Spleen (tissue), 11 donors: ENCODE data around the gene SYNM. TPM values are rescaled to one million over a fixed set of nuclear protein-coding genes. Genes with fewer than 3 reads are reported as not detected.

ENCODE experiments used
- DNase-seq: peaks from one replicate; pipeline ENCODE4 v3.0.0-alpha.2; 2020
- H3K27ac ChIP-seq, 8 donors: fragments of 200-600 bp; sonication (generic) in 7 of 8; 1 replicate in 4 of 8; 2 replicates in 4 of 8; pipeline versions ENCODE4 v1.5.0 to v1.8.0; 2016 to 2021; ENCODE audit warnings: inconsistent platforms in 4 of 8, mild to moderate bottlenecking in 4 of 8, moderate library complexity in 1 of 8
- H3K27me3 ChIP-seq, 7 donors: fragments of 200-600 bp; sonication (generic) in 6 of 7; replicated peaks in 1 of 7; 1 replicate in 4 of 7; 2 replicates in 3 of 7; pipeline versions ENCODE4 v1.5.0 to v1.8.0; 2016 to 2021; ENCODE audit warnings: inconsistent platforms in 3 of 7, mild to moderate bottlenecking in 1 of 7
- H3K36me3 ChIP-seq, 6 donors: fragments of 200-600 bp; sonication (generic) in 5 of 6; 1 replicate in 4 of 6; 2 replicates in 2 of 6; pipeline versions ENCODE4 v1.5.0 to v1.8.0; 2016 to 2021; ENCODE audit warnings: inconsistent platforms in 2 of 6
- H3K4me1 ChIP-seq, 6 donors: fragments of 200-600 bp; sonication (generic) in 5 of 6; 1 replicate in 3 of 6; 2 replicates in 3 of 6; pipeline versions ENCODE4 v1.5.0 to v1.8.0; 2016 to 2021; ENCODE audit warnings: inconsistent platforms in 3 of 6
- H3K4me3 ChIP-seq, 8 donors: fragments of 200-600 bp; sonication (generic) in 7 of 8; 1 replicate in 4 of 8; 2 replicates in 4 of 8; pipeline versions ENCODE4 v1.5.0 to v1.8.0; 2016 to 2021; ENCODE audit warnings: inconsistent platforms in 4 of 8, mild to moderate bottlenecking in 4 of 8, moderate library complexity in 2 of 8
- H3K9me3 ChIP-seq, 8 donors: fragments of 200-600 bp; sonication (generic) in 7 of 8; 1 replicate in 4 of 8; 2 replicates in 4 of 8; pipeline versions ENCODE4 v1.5.0 to v1.8.0; 2016 to 2021; ENCODE audit warnings: inconsistent platforms in 4 of 8
- CTCF ChIP-seq, 11 experiments: fragments of 200-600 bp in 7 of 11; fragments of 450-650 bp in 4 of 11; sonication (generic) in 4 of 11; IDR thresholded peaks in 8 of 11; conservative IDR thresholded peaks in 3 of 11; 1 replicate in 7 of 11; 2 replicates in 4 of 11; pipeline versions ENCODE4 v1.4.0 to v1.8.0; 2016 to 2021; ENCODE audit warnings: antibody characterized with exemption in 11 of 11, inconsistent platforms in 4 of 11, mild to moderate bottlenecking in 1 of 11
- POLR2A ChIP-seq, 3 donors: fragments of 450-650 bp; IDR thresholded peaks; one replicate each; pipeline ENCODE4 v1.5.1; 2017; ENCODE audit warnings: antibody characterized with exemption in 3 of 3, mild to moderate bottlenecking in 1 of 3
- POLR2AphosphoS5 ChIP-seq, 3 donors: sonication (generic); formaldehyde crosslinking; IDR thresholded peaks; one replicate each; pipeline ENCODE4 v1.5.1; 2017; ENCODE audit warnings: antibody characterized with exemption in 3 of 3
- WGBS, 5 donors: extraction: QIAGEN DNeasy Blood & Tissue Kit in 3 of 5; methylation state at CpG; one replicate each; pipeline versions ENCODE4 v1.1.5 to v1.1.7; 2013 to 2018; 5-methylcytosine and 5-hydroxymethylcytosine counted together
- intact Hi-C: fragments of 100-400 bp; cut with DNase I; formaldehyde crosslinking; loops from one replicate; pipeline ENCODE4 v1.15.0; 2023; ENCODE audit warnings: low total_unique reads
- polyA plus RNA-seq, 3 donors: library from polyadenylated mRNA; stranded (reverse); fragments of 200-250 nt; gene quantifications; one replicate each; pipeline ENCODE4 v1.2.1, GENCODE V29; 2013
- total RNA-seq, 7 donors: library from RNA; depleted of rRNA in 3 of 7; stranded (reverse); fragments of >200 nt in 3 of 7; fragmentation: NEBNext Ultra II Directional in 4 of 7; extraction: Animal tissue kit (Norgen Biotek cat#: 25700) in 4 of 7; gene quantifications; one replicate each; pipeline versions ENCODE4 v1.1.0 to v1.2.1, GENCODE V29; 2016 to 2021
- donor health status: healthy with polysubstance abuse.
- donor health status: DM: no; HTN: no; CAD: no; lungs with moderate emphysema.
- donor health status: DM: no; HTN: no; CAD: no.
- donor health status: Bipolar disorder and iron deficiency.
- donor health status: healthy.
- donor health status: DM: no; HTN: no; CAD: no.
- donor health status: DM: yes; HTN: yes; CAD: no.

The SYNM gene
- total and polyA plus RNA-seq, 10 donors = 3.3 to 10.7 (median 4.1) TPM

DNA sequence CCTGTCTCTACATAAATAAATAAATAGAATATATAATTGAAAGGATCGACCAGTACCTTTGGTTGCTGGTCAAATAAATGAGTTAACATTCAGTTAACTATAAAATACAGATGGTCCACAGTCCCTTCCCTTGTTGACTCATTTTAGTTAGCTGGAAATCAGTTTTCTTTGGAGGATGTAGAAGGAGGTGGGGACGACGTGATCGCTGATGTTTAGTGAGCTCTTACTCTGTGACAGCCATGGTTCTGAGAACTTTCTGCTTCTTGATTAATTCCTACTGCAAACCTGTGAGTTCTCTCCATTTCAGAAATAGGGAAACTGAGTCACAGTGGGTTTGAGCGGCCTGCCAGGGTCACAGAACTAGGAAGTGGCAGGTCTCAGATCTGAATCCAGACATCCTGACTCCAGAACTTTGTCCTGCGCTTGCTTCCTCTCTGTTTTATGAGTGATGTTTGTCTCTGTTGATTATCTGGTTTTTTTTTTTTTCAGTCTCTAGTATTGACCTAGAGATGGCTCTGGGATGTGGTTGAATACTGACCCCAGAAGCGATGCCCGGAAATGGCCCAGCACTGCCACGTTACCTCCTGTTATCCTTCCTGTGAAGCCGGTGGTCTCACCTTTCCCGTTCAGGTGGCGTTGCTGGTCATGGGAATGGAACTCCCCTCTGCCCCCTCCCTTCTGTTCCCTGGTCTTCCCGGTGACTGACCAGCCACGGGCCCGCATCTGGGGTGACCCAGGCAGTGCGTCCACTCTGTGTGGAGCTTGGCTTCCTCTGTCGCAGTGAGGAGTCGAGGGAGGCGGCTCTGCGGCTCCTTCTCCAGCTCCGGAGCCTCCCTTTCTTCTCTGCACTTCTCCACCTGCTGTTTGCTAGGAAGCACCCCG is 18.2 kb downstream of the SYNM start:
- H3K27me3 ChIP-seq = peaks cover 0 to 19% (median 0%) of the 10 kb centered on the region in 7 donors
- peaks cover 3 to 16% (median 10%) of the 10 kb centered on the region in 6 donors for H3K4me1 ChIP-seq
- no peak for DNase-seq
- peaks cover 0 to 4% (median 0%) of the 10 kb centered on the region in 6 donors for H3K36me3 ChIP-seq
- peak overlapping the region in 3 of 8 donors; percentile 9 to 37 (median 14) for H3K4me3 ChIP-seq
- H3K27ac ChIP-seq = peak overlapping the region in 5 of 8 donors; percentile 24 to 58 (median 55)
- TF ChIP-seq CTCF (IDR thresholded peaks at IDR 0.05 in 8 of 11, conservative IDR thresholded peaks at IDR 0.05 in 3 of 11) (no peak), POLR2A (IDR thresholded peaks at IDR 0.05) (no peak), POLR2AphosphoS5 (IDR thresholded peaks at IDR 0.05) (no peak)
- intact Hi-C loops = no loop called here
- H3K9me3 ChIP-seq = no peaks in the 10 kb centered on the region
- WGBS, 5 donors = 53 to 73% (median 67%) methylated on average over 20 to 22 of the region's 22 CpGs

DNA sequence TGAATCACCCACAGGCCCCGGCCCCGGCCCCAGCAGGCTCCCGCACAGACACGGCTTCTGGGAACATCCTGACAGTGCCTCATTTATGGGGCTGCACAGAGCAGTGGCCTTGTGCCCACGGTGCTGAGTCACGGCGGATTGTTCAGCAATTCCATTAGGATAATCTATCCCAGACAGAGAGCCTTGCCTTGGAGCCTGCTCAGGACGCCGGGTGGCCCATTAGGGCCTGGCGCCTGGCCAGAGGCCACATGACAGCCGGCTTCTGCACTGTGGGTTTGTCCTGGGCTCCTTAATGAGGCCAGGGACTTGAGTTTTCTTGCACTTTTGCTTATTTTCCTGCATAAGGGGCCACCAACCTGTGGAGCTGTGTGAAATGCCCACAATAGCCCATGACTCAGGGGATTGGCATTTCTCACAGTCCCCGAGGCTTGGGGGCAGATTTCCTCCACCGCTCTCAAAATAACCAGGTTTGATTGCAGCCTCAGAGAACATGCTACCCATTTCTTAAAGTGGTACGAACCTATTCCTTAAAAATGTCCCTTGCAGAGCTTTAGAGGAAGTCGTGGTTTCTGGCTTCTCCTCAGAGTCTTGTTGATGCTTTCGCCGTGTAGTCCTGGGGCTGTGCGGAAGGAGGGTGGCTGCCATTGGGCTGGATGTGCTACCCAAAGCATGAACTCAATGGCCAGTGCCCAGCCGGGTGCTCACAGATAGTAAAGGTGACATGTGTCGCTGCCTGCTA is 19.0 kb downstream of the SYNM start:
- intact Hi-C loops = no loop called here
- WGBS, 5 donors = 14 to 28% (median 22%) methylated on average over 19 to 20 of the region's 20 CpGs
- Histone ChIP-seq H3K27me3 (peaks cover 0 to 19% (median 0%) of the 10 kb centered on the region in 7 donors), H3K36me3 (peaks cover 0 to 4% (median 0%) of the 10 kb centered on the region in 6 donors), H3K4me3 (peak overlapping the region in 3 of 8 donors; percentile 9 to 37 (median 14)), H3K27ac (peak overlapping the region in 5 of 8 donors; percentile 24 to 58 (median 55)), H3K4me1 (peaks cover 3 to 16% (median 10%) of the 10 kb centered on the region in 6 donors), H3K9me3 (no peaks in the 10 kb centered on the region)
- TF ChIP-seq POLR2A (IDR thresholded peaks at IDR 0.05) = no peak
- peak; percentile 22 to 30 (median 30) for TF ChIP-seq POLR2AphosphoS5 (IDR thresholded peaks at IDR 0.05)
- no peak for DNase-seq

DNA sequence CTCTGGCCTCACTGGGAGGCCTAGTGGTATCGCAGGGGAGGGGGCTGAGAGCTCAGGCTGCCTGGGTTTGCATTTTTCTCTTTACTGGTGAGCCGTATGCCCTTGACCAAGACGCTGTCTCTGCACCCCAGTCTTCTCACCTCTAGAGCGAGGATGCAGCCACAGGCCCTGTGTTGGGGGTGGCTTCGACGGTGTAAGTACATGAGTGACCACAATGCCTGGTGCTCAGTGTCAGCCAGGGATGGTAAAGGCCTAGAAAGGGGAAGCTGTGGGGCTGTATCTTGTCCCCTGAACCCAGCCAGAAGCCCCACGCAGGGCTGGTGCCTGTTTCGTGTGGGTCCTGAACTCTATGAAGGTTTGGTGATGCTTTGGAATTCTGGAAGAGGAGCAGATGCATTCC is 19.8 kb downstream of the SYNM start:
- Histone ChIP-seq H3K4me1 (peaks cover 3 to 16% (median 10%) of the 10 kb centered on the region in 6 donors), H3K27ac (peak overlapping the region in 1 of 8 donors; percentile 58), H3K9me3 (no peaks in the 10 kb centered on the region), H3K36me3 (no peaks in the 10 kb centered on the region), H3K27me3 (peaks cover 0 to 19% (median 0%) of the 10 kb centered on the region in 7 donors), H3K4me3 (no peak overlapping the region)
- no peak for TF ChIP-seq POLR2A (IDR thresholded peaks at IDR 0.05)
- TF ChIP-seq CTCF (IDR thresholded peaks at IDR 0.05 in 8 of 11, conservative IDR thresholded peaks at IDR 0.05 in 3 of 11) = no peak
- no peak for TF ChIP-seq POLR2AphosphoS5 (IDR thresholded peaks at IDR 0.05)
- DNase-seq = no peak
- WGBS, 5 donors = 76 to 92% (median 80%) methylated on average over 8 of the region's 8 CpGs
- intact Hi-C loops = no loop called here

DNA sequence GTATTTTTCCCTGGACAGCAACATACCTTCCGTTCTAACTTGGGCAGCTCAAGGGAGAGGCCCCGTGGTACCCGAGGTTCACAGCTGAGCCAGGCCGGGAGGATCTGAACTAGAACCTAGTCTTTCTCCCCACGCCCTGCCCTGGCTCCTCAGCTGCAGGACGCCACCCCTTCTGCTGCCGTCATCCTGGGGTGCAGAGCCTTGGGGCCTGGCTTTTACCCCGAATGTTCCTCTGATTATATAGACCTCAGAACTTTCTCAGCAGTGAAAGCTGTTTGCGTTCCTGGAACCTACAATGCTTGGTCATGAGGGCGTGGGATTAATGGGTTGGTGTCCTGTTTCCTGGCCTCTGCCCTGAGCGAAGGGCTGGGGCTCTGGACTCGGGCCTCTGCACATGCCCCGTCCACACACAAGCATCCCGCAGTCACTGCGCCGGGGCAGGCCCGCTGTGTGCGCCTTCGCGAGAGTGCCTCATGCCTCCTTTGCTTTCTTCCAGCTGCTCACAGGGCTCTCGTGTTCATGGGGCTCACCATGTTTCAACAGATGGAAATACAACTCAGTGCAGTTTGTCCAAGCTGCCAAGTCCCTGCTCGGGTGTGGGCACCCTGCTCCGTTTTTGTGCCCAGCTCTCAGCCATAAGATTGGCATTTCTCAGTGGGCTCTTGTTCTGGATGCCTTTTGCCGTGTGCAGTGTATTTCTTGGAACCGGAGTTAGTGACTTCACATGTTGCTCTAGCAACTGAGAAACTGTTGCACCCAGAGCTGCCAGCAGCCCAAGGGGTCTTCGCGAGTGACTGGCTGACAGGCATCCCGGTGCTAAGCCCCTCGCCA is 20.4 kb downstream of the SYNM start:
- H3K27me3 ChIP-seq = peaks cover 0 to 19% (median 0%) of the 10 kb centered on the region in 7 donors
- H3K4me1 ChIP-seq = peaks cover 3 to 16% (median 10%) of the 10 kb centered on the region in 6 donors
- 78 to 89% (median 85%) methylated on average over 27 to 29 of the region's 29 CpGs for WGBS, 5 donors
- H3K9me3 ChIP-seq = no peaks in the 10 kb centered on the region
- no peak overlapping the region for H3K4me3 ChIP-seq
- H3K36me3 ChIP-seq = no peaks in the 10 kb centered on the region
- no peak for TF ChIP-seq CTCF (IDR thresholded peaks at IDR 0.05 in 8 of 11, conservative IDR thresholded peaks at IDR 0.05 in 3 of 11)
- no peak for TF ChIP-seq POLR2A (IDR thresholded peaks at IDR 0.05)
- no peak for TF ChIP-seq POLR2AphosphoS5 (IDR thresholded peaks at IDR 0.05)
- intact Hi-C loops = no loop called here
- DNase-seq = no peak
- H3K27ac ChIP-seq = no peak overlapping the region
